Retinal pigment epithelial cell (primary cell): ENCODE measurements around the gene RBL2.
A peak's percentile ranks its signal among the peaks of the same experiment; 100 is the strongest.
"Not testable (repeated sequence)": the region's sequence is repeated elsewhere in the genome, so short reads cannot be mapped to it uniquely, and the experiment has no call there.

Source experiments
- DNase-seq: peaks from one replicate; pipeline ENCODE4 v3.0.0-alpha.2; 2010; ENCODE audit warnings: low read depth
- H3K4me3 ChIP-seq: 2 replicates; pipeline ENCODE4 v1.5.1; 2011; ENCODE audit warnings: mild to moderate bottlenecking, low read length, control low read depth, moderate library complexity
- TF ChIP-seq, protein P1 (sequence below): conservative IDR thresholded peaks from 2 replicates; pipeline ENCODE4 v1.5.1; 2011; ENCODE audit warnings: low read depth, low read length, control low read depth, inconsistent platforms

Gene RBL2

DNA sequence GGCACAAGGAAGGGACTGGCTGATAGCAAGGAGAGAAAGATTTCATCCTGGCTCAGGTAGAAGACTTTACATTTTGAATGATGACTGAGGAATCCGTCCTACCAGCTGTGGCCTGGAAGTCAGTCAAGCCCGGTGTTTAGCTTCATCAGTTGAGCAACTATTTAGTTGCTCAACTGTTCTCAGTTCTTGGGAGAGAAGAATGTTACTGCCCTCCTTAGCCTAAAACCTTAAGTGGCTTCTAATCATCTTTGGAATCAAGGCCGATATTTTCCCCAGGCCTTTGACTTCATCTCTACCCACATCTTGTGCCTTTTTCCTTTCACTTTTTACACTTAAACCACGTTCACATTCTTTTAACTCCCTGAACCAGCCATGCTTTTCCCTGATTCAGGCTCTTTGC lies 17.3 kb upstream of the RBL2 start:
- H3K4me3 ChIP-seq = no peak overlapping the region
- TF ChIP-seq, protein P1, sequence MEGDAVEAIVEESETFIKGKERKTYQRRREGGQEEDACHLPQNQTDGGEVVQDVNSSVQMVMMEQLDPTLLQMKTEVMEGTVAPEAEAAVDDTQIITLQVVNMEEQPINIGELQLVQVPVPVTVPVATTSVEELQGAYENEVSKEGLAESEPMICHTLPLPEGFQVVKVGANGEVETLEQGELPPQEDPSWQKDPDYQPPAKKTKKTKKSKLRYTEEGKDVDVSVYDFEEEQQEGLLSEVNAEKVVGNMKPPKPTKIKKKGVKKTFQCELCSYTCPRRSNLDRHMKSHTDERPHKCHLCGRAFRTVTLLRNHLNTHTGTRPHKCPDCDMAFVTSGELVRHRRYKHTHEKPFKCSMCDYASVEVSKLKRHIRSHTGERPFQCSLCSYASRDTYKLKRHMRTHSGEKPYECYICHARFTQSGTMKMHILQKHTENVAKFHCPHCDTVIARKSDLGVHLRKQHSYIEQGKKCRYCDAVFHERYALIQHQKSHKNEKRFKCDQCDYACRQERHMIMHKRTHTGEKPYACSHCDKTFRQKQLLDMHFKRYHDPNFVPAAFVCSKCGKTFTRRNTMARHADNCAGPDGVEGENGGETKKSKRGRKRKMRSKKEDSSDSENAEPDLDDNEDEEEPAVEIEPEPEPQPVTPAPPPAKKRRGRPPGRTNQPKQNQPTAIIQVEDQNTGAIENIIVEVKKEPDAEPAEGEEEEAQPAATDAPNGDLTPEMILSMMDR = no peak
- no peak for DNase-seq

DNA sequence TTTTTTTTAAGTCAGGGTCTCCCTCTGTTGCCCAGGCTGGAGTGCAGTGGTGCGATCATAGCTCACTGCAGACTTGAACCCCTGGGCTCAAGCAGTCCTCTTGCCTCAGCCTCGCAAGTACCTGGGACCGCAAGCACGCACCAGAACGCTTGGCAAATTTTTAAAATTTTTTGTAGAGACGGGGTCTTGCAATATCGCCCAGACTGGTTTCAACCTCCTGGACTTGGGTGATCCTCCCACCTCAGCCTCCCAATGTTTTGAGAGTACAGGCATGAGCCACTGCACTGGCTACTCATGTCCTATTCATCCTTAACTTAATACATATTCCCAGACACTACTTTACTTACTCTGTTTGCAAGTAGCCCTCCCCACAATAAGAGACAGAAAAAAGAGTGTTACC lies 16.3 kb upstream of the RBL2 start:
- no peak for DNase-seq
- TF ChIP-seq, protein P1 = no peak
- H3K4me3 ChIP-seq = no peak overlapping the region

DNA sequence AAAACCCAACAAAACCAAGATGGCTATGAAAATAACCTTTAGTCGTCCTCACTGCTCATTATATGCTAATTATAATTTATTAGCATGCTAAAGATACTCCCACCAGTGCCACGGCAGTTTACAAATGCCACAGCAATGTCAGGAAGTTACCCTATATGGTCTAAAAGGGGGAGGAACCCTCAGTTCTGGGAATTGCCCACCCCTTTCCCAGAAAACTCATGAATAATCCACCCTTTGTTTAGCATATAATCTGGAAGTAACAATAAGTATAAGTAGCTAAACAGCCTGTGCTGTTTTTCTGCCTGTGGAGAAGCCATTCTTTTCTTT lies 14.9 kb upstream of the RBL2 start:
- H3K4me3 ChIP-seq, DNase-seq: not testable (repeated sequence)

DNA sequence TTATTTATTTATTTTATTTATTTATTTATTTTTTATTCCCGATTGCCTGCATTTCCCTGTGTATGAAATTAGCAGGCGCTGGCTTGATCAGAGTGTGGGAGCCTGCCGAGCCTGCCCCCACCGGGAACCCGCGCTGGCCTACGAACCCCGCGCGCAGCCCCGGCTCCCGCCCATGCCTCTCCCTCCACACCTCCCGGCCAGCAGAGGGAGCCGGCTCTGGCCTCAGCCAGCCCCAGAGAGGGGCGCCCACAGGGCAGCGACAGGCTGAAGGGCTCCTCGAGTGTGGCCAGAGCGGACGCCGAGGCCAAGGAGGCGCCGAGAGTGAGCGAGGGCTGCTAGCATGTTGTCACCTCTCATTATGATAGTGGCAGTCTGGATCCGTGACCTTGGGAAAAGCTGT lies 13.0 kb upstream of the RBL2 start:
- H3K4me3 ChIP-seq = no peak overlapping the region
- TF ChIP-seq, protein P1 = no peak
- no peak for DNase-seq

DNA sequence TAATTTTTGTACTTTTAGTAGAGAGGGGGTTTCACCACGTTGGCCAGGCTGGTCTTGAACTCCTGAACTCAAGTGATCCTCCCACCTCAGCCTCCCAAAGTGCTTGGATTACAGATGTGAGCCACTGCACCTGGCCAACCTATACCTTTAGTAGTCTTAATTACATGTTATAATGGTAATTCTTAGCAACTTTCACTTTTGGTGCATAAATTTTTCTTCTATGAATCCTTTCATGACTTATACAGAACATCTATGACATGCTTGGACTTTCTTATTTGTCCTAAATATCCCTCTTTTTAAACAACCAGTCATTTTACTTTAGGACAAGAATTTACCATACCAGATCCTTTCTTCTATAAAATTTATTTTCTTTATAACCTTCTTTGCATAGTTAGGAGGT lies 10.3 kb upstream of the RBL2 start:
- DNase-seq, H3K4me3 ChIP-seq: not testable (repeated sequence)

DNA sequence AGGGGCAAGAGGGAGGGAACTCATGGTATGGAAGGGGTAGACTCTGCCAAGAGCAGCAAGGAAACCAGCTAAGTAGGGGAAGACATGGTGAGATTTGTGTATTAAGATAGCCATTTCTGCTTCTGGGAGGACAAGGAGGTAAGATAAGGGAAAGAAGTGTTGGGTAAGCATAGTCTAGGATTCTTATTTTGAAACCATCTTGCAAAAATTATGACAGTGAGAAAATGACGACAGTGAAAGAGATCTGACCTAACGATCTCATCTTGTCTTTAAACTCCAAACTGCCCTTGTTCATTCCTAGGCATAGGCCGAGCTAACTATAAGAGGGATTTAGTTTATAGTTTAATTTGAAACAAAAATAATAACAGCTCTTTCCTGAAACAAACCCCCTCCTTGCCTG lies 5.6 kb upstream of the RBL2 start:
- TF ChIP-seq, protein P1 = no peak
- no peak for DNase-seq
- H3K4me3 ChIP-seq = no peak overlapping the region

DNA sequence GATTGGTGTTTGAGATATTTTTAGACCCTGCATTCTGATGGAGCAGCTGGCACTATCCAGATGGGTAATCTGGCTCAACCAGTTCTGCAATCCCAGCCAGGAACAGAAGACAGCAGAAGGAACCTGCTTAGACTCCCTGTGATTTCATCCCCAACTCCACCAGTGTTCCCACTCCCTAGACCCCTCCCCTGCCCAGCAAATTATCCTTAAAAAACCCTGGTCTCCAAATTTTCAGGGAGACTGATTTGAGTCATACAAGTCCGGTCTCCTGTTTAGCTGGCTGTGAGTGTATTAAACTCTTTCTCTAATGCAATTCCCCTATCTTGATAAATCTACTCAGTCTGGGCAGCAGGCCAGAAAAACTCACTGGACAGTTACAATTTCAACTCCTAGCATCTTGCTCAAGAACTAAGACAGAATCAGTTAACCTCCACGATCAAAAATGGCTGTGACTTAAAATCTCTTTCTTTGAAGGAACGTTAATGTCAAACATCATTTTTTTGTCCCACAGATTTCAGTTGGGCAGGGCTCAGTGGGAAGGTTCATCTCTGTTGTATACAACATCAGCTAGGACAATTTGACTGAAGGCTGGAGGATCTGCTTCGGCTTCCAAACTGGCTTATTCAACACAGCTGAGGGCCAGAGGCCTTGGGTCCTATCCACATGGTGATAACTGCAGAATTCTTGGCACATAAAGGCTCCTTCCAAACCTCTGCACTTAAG lies 4.9 kb upstream of the RBL2 start:
- H3K4me3 ChIP-seq = no peak overlapping the region
- peak; percentile 14 for DNase-seq
- TF ChIP-seq, protein P1 = no peak

DNA sequence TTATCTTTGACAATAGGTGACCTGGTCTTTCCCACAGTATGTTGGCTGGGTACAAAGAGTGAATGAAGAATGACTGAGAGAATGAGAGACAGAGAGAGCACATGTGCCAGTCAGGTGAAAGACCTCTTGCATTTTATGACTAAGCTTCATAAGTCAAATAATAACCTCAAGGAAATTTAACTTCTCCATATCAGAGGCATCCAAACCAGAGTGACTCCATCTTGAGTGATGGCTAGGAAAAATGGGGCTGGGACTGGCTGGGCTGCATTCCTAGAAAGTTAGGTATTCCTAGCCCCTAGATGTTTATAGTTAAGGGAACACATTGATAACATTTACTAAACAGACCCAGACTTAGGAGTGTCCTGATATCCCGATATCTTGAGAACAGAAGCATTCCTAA lies 3.9 kb upstream of the RBL2 start:
- no peak overlapping the region for H3K4me3 ChIP-seq
- no peak for DNase-seq
- TF ChIP-seq, protein P1 = no peak
